ENCODE results near the gene CCNH. TPM values are rescaled to one million over a fixed set of nuclear protein-coding genes. Genes with fewer than 3 reads are reported as not detected.

Gene CCNH
- total and polyA plus RNA-seq, 9 of the 15 experiments (the other 6 are each of a cell fraction or from before 2014, with no cell fraction given): 100 to 213 (median 150) TPM

GRCh38 chr5:87372705-87373104 is 40.0 kb downstream of the CCNH start:
- TF ChIP-seq TAF15 (IDR thresholded peaks at IDR 0.05; ENCODE audit: low read depth, low read length): no peak
- TF ChIP-seq MIER1 (IDR thresholded peaks at IDR 0.05; ENCODE audit: low read depth): no peak
- POLR2A ChIA-PET: interaction anchor here (0.6 to 1.6 kb wide), 3 partner anchors 12 to 20 kb away, joined by 3 to 6 read pairs (median 4); no protein-coding TSS in a partner anchor
- Histone ChIP-seq H3K27me3 (ENCODE audit: control insufficient read depth in 2 of 2, insufficient read depth in 2 of 2, low read length in 2 of 2) (no peaks in the 10 kb centered on the region), H3K36me3 (ENCODE audit: control insufficient read depth, insufficient read depth, low read length) (peaks cover 80% of the 10 kb centered on the region), H3K4me1 (replicated peaks in 1 of 2; ENCODE audit: control insufficient read depth in 2 of 2, insufficient read depth in 2 of 2, low read length in 2 of 2) (no peaks in the 10 kb centered on the region), H3K79me2 (ENCODE audit: control insufficient read depth, insufficient read depth, low read length) (no peaks in the 10 kb centered on the region), H2AFZ (ENCODE audit: low read depth, low read length) (no peak overlapping the region), H3K9me1 (ENCODE audit: control insufficient read depth, insufficient read depth, low read length) (no peaks in the 10 kb centered on the region), H3K4me2 (ENCODE audit: insufficient read depth, low read length) (no peak overlapping the region), H3K27ac (ENCODE audit: extremely low read depth, low read depth, low read length) (no peak overlapping the region), H3K4me3 (no peak overlapping the region), H4K20me1 (replicated peaks; ENCODE audit: control insufficient read depth, insufficient read depth, low read length) (no peaks in the 10 kb centered on the region), H3K9ac (ENCODE audit: insufficient read depth in 1 of 2, low read depth in 2 of 2, low read length in 2 of 2) (no peak overlapping the region), H3K9me3 (replicated peaks; ENCODE audit: control insufficient read depth, insufficient read depth, low read depth, low read length) (no peaks in the 10 kb centered on the region)
- BruUV-seq (replicated peaks): no TSS peak
- 93% methylated on average over 2 of the region's 2 CpGs for WGBS (ENCODE audit: insufficient coverage, low coverage, missing lambda C conversion rate)
- FAIRE-seq (no peak), ATAC-seq (no peak), DNase-seq (ENCODE audit: extremely low read depth in 1 of 4, low spot score in 3 of 4) (no peak)
- intact Hi-C loops (cut with micrococcal nuclease): no loop called here
- CTCF ChIA-PET (ENCODE audit: low intra/inter-chr PET ratio): no interaction called here
- in situ Hi-C loops (cut with MboI): no loop called here

GRCh38 chr5:87369431-87369830 is 43.3 kb downstream of the CCNH start:
- no TSS peak for BruUV-seq (replicated peaks)
- DNase-seq (ENCODE audit: extremely low read depth in 1 of 4, low spot score in 3 of 4): no peak
- no peak overlapping the region for H2AFZ ChIP-seq (ENCODE audit: low read depth, low read length)
- TF ChIP-seq KLF13 (tag; IDR thresholded peaks at IDR 0.05; ENCODE audit: borderline replicate concordance, low read depth): no peak
- TF ChIP-seq, protein P1, sequence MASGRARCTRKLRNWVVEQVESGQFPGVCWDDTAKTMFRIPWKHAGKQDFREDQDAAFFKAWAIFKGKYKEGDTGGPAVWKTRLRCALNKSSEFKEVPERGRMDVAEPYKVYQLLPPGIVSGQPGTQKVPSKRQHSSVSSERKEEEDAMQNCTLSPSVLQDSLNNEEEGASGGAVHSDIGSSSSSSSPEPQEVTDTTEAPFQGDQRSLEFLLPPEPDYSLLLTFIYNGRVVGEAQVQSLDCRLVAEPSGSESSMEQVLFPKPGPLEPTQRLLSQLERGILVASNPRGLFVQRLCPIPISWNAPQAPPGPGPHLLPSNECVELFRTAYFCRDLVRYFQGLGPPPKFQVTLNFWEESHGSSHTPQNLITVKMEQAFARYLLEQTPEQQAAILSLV (tag; IDR thresholded peaks at IDR 0.05): no peak
- peak; percentile 74 for TF ChIP-seq ZNF316 (IDR thresholded peaks at IDR 0.05)
- TF ChIP-seq, protein P2, sequence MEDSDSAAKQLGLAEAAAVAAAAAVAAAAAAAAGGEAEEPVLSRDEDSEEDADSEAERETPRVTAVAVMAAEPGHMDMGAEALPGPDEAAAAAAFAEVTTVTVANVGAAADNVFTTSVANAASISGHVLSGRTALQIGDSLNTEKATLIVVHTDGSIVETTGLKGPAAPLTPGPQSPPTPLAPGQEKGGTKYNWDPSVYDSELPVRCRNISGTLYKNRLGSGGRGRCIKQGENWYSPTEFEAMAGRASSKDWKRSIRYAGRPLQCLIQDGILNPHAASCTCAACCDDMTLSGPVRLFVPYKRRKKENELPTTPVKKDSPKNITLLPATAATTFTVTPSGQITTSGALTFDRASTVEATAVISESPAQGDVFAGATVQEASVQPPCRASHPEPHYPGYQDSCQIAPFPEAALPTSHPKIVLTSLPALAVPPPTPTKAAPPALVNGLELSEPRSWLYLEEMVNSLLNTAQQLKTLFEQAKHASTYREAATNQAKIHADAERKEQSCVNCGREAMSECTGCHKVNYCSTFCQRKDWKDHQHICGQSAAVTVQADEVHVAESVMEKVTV (CRISPR knock-in tag; IDR thresholded peaks at IDR 0.05): no peak
- peak; percentile 29; the same call in 1 of the 2 replicates for TF ChIP-seq C11orf30 (IDR thresholded peaks at IDR 0.05; ENCODE audit: low read depth)
- TF ChIP-seq CCAR2 (IDR thresholded peaks at IDR 0.05; ENCODE audit: low read depth, low read length): no peak
- no peak for TF ChIP-seq SAFB (IDR thresholded peaks at IDR 0.05; ENCODE audit: borderline replicate concordance, low read depth, low read length)
- TF ChIP-seq IRF1 (CRISPR knock-in tag; IDR thresholded peaks at IDR 0.05; ENCODE audit: borderline replicate concordance): no peak
- TF ChIP-seq NKRF (IDR thresholded peaks at IDR 0.05; ENCODE audit: borderline replicate concordance): no peak
- TF ChIP-seq SP1 (CRISPR knock-in tag; IDR thresholded peaks at IDR 0.05): no peak
- no peak for FAIRE-seq
- POLR2A ChIA-PET: no interaction called here
- in situ Hi-C loops (cut with MboI) (no loop called here), intact Hi-C loops (cut with micrococcal nuclease) (no loop called here)
- H3K36me3 ChIP-seq (ENCODE audit: control insufficient read depth, insufficient read depth, low read length): peaks cover 84% of the 10 kb centered on the region
- H3K27ac ChIP-seq (ENCODE audit: extremely low read depth, low read depth, low read length): no peak overlapping the region
- no peaks in the 10 kb centered on the region for H4K20me1 ChIP-seq (replicated peaks; ENCODE audit: control insufficient read depth, insufficient read depth, low read length)
- ATAC-seq: no peak
- no peak overlapping the region for H3K4me3 ChIP-seq
- no peak overlapping the region for H3K9ac ChIP-seq (ENCODE audit: insufficient read depth in 1 of 2, low read depth in 2 of 2, low read length in 2 of 2)
- CTCF ChIA-PET (ENCODE audit: low intra/inter-chr PET ratio): no interaction called here
- H3K79me2 ChIP-seq (ENCODE audit: control insufficient read depth, insufficient read depth, low read length): no peaks in the 10 kb centered on the region
- no peak overlapping the region for H3K4me2 ChIP-seq (ENCODE audit: insufficient read depth, low read length)
- no peaks in the 10 kb centered on the region for H3K27me3 ChIP-seq (ENCODE audit: control insufficient read depth in 2 of 2, insufficient read depth in 2 of 2, low read length in 2 of 2)
- no peaks in the 10 kb centered on the region for H3K9me1 ChIP-seq (ENCODE audit: control insufficient read depth, insufficient read depth, low read length)
- no peaks in the 10 kb centered on the region for H3K4me1 ChIP-seq (replicated peaks in 1 of 2; ENCODE audit: control insufficient read depth in 2 of 2, insufficient read depth in 2 of 2, low read length in 2 of 2)
- no peaks in the 10 kb centered on the region for H3K9me3 ChIP-seq (replicated peaks; ENCODE audit: control insufficient read depth, insufficient read depth, low read depth, low read length)

All from K562 (cell line).